Panc1 (cell line): ENCODE data around the gene NAPA. TPM values are rescaled to one million over a fixed set of nuclear protein-coding genes. Genes with fewer than 3 reads are reported as not detected.

Source experiments
- ATAC-seq: fragments of 200-7000 bp; cut with Tn5 transposase; 2 replicates; pipeline ENCODE4 v1.9.1; 2020; ENCODE audit warnings: mild to moderate bottlenecking, moderate library complexity
- BruUV-seq: library from RNA; stranded (reverse); fragments of 400-500 nt; replicated peaks from 2 replicates; lab custom pipeline; 2021; lab: Mats Ljungman, UMichigan
- CTCF ChIA-PET: fragments of 300-600 bp; sonication (Branson Sonifier 250); formaldehyde crosslinking; loops from one replicate; lab custom pipeline; 2022; ENCODE audit warnings: antibody characterized with exemption; lab: Charles Lee
- POLR2A ChIA-PET: fragments of 300-600 bp; sonication (Branson Sonifier 250); formaldehyde crosslinking; loops from one replicate; lab custom pipeline; 2022; ENCODE audit warnings: antibody characterized with exemption; lab: Charles Lee
- DNase-seq: peaks from one replicate; pipeline ENCODE4 v3.0.0-alpha.2; 2010; ENCODE audit warnings: low read depth, low spot score
- H3K27ac ChIP-seq: 2 replicates; pipeline ENCODE4 v1.5.1; 2011; ENCODE audit warnings: mild to moderate bottlenecking, low read length, inconsistent platforms
- H3K27me3 ChIP-seq: fragments of 200-500 bp; sonication (Bioruptor generic); 2 replicates; pipeline ENCODE4 v1.6.0; 2014; ENCODE audit warnings: low read length, inconsistent platforms; ENCODE audit not compliant: control insufficient read depth, insufficient read depth
- H3K36me3 ChIP-seq: fragments of 200-500 bp; sonication (Bioruptor generic); 2 replicates; pipeline ENCODE4 v1.5.1; 2014; ENCODE audit warnings: inconsistent platforms, mild to moderate bottlenecking, low read length, moderate library complexity; ENCODE audit not compliant: control insufficient read depth, insufficient read depth
- H3K4me1 ChIP-seq: 2 replicates; pipeline ENCODE4 v1.5.1; 2011; ENCODE audit warnings: inconsistent platforms, mild to moderate bottlenecking, low read length, moderate library complexity; ENCODE audit not compliant: control insufficient read depth, insufficient read depth
- H3K4me3 ChIP-seq, 2 experiments: 2 replicates each; pipeline ENCODE4 v1.5.1; 2011 to 2012; ENCODE audit warnings: low read depth in 2 of 2, low read length in 2 of 2, mild to moderate bottlenecking in 2 of 2, inconsistent platforms in 1 of 2, moderate library complexity in 1 of 2
- H3K9me3 ChIP-seq: fragments of 200-500 bp; sonication (Bioruptor generic); 2 replicates; pipeline ENCODE4 v1.5.1; 2014; ENCODE audit warnings: low read depth, mild to moderate bottlenecking, inconsistent platforms, low read length, moderate library complexity; ENCODE audit not compliant: control insufficient read depth, insufficient read depth
- CTCF ChIP-seq: fragments of 450-650 bp; IDR thresholded peaks from 2 replicates; pipeline ENCODE4 v1.5.1; 2017; ENCODE audit warnings: mild to moderate bottlenecking
- POLR2AphosphoS5 ChIP-seq: IDR thresholded peaks from 2 replicates; pipeline ENCODE4 v1.6.1; 2012; ENCODE audit warnings: mild to moderate bottlenecking, low read depth, low read length, moderate library complexity
- REST ChIP-seq, 2 experiments: IDR thresholded peaks; 2 replicates each; pipeline ENCODE4 v1.6.1; 2011 to 2012; ENCODE audit warnings: low read depth in 2 of 2, control low read depth in 1 of 2, low read length in 1 of 2, mild to moderate bottlenecking in 1 of 2, moderate library complexity in 1 of 2; ENCODE audit not compliant: insufficient read depth in 1 of 2
- SIN3A ChIP-seq: IDR thresholded peaks from 2 replicates; pipeline ENCODE4 v1.6.1; 2012; ENCODE audit warnings: low read depth, mild to moderate bottlenecking, low read length, moderate library complexity, borderline replicate concordance; ENCODE audit not compliant: insufficient read depth
- TCF7L2 ChIP-seq: IDR thresholded peaks from 2 replicates; pipeline ENCODE4 v1.6.1; 2011; ENCODE audit warnings: mild to moderate bottlenecking, low read depth, low read length, inconsistent platforms
- in situ Hi-C: cut with HindIII; loops from 2 replicates; pipeline ENCODE4 v1.10.0; 2016; ENCODE audit warnings: low sequenced_read_pairs, low pct_unique_long_range_greater_than_20kb
- intact Hi-C: fragments of 100-400 bp; cut with micrococcal nuclease; formaldehyde crosslinking; loops from one replicate; pipeline ENCODE4 v1.10.0; 2022; ENCODE audit not compliant: unreplicated experiment
- total RNA-seq: library from RNA; stranded (reverse); gene quantifications from one replicate; pipeline ENCODE4 v1.2.1, GENCODE V29; 2021; ENCODE audit not compliant: unreplicated experiment

NAPA gene
- total RNA-seq, 1 experiment from 2014 or later = 71.0 TPM

GRCh38 chr19:47475465-47475864 lies 39.4 kb downstream of the NAPA start:
- POLR2A ChIA-PET = no interaction called here
- Histone ChIP-seq H3K4me3 (no peak overlapping the region), H3K4me1 (no peaks in the 10 kb centered on the region; the same call in 1 of the 2 replicates), H3K36me3 (no peaks in the 10 kb centered on the region), H3K27me3 (no peaks in the 10 kb centered on the region; the same call in 1 of the 2 replicates), H3K9me3 (no peaks in the 10 kb centered on the region), H3K27ac (no peak overlapping the region)
- no peak for ATAC-seq
- intact Hi-C loops (no loop called here), in situ Hi-C loops (no loop called here)
- no TSS peak for BruUV-seq
- CTCF ChIA-PET = no interaction called here
- TF ChIP-seq CTCF (no peak), POLR2AphosphoS5 (no peak), SIN3A (no peak), REST (IDR thresholded peaks at IDR 0.05; ENCODE audit: insufficient read depth in 1 of 2, low read depth in 2 of 2, low read length in 1 of 2) (no peak), TCF7L2 (no peak)
- DNase-seq = no peak

GRCh38 chr19:47473336-47473735 lies 41.5 kb downstream of the NAPA start:
- Histone ChIP-seq H3K27me3 (no peaks in the 10 kb centered on the region; the same call in 1 of the 2 replicates), H3K27ac (no peak overlapping the region), H3K36me3 (no peaks in the 10 kb centered on the region), H3K4me3 (no peak overlapping the region), H3K4me1 (no peaks in the 10 kb centered on the region; the same call in none of the 2 replicates), H3K9me3 (no peaks in the 10 kb centered on the region)
- in situ Hi-C loops = no loop called here
- intact Hi-C loops = no loop called here
- no peak for TF ChIP-seq REST (IDR thresholded peaks at IDR 0.05; ENCODE audit: insufficient read depth in 1 of 2, low read depth in 2 of 2, low read length in 1 of 2)
- no peak for TF ChIP-seq POLR2AphosphoS5
- no peak for TF ChIP-seq CTCF
- no peak for TF ChIP-seq TCF7L2
- TF ChIP-seq SIN3A = no peak
- ATAC-seq (no peak), DNase-seq (no peak)
- POLR2A ChIA-PET = no interaction called here
- no TSS peak for BruUV-seq
- CTCF ChIA-PET = interaction anchor here (0.7 kb wide), 1 partner anchor 36 kb away, joined by 4 read pairs; no protein-coding TSS in a partner anchor
